ENCODE results near the gene PCID2.
"Not testable (repeated sequence)": the region's sequence is repeated elsewhere in the genome, so short reads cannot be mapped to it uniquely, and the experiment has no call there.

The PCID2 gene

GRCh38 chr13:113208421-113209335 lies at the start of gene PCID2:
TSS of gene PCID2 (minus strand) at chr13:113208669. CDS start at chr13:113208634, 35 bp downstream.
- peak; percentile 65 for DNase-seq

DNA sequence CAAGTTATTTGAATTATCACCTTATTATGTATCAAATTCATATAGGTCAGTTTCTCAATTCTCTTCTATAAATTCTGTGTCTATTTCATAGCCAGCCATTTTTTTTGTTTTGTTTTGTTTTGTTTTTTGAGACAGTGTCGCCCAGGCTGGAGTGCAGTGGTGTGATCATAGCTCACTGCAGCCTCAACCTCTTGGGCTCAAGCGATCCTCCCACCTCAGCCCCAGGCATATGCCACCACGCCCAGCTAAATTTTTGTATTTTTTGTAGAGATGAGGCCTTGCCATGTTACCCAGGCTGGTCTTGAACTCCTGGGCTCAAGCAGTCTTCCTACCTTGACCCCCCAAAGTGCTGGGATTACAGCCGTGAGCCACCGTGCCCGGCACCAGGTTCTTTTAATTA lies 49.4 kb upstream of the PCID2 start:
- not testable (repeated sequence) for DNase-seq

DNA sequence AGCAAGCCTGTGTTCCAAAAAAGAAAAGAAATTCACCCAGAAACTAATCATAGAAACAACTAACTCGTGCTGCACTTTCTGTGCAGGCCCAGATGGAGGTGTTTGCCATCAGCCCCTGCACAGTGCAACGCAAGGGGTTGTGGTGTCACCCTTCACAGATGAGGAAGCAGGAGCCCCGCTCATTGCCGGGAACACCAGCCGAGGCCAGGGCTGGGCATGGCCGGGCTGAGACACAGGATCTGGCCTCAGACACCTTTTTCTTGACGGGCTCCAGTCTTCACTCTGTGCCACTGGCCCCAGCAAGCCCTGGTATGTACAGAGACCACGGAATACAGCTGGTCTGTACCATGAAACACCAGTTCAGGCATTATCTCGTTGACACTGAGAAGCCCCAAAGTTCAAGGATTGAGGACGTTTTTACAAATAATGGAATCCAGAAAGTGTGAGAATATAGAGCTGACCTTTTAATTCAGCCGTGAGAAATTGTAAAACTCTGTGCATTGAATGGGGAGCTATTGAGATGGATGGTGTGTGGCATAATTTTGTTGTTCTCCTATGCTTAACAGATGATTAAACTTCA lies 44.1 kb upstream of the PCID2 start:
- no peak for DNase-seq

GRCh38 chr13:113245849-113246796 lies 37.7 kb upstream of the PCID2 start:
- DNase-seq = no peak

GRCh38 chr13:113243847-113244246 lies 35.4 kb upstream of the PCID2 start:
- no peak for DNase-seq

GRCh38 chr13:113241623-113242022 lies 33.2 kb upstream of the PCID2 start:
- DNase-seq = not testable (repeated sequence)

GRCh38 chr13:113239986-113240385 lies 31.5 kb upstream of the PCID2 start:
- DNase-seq = no peak

GRCh38 chr13:113239357-113239756 lies 30.9 kb upstream of the PCID2 start:
- no peak for DNase-seq

DNA sequence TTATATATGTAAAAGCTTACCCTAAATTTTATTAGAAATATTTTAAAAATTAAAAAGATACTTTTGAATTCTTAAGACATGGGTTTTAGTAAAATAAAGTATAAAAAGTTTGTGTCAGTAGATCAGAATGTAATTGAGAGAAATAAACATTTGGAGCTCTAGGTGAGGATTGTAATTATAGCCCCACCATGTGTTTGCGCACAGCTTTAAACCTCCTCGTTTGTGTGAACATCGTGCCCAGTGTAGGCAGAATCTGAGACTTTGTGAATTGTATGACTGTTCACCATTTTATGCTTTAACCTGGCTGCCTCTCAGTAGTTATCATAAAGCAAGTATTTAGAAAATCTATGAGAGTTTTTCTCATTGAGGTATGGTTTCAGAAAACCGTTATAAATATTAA lies 30.1 kb upstream of the PCID2 start:
- DNase-seq = no peak

DNA sequence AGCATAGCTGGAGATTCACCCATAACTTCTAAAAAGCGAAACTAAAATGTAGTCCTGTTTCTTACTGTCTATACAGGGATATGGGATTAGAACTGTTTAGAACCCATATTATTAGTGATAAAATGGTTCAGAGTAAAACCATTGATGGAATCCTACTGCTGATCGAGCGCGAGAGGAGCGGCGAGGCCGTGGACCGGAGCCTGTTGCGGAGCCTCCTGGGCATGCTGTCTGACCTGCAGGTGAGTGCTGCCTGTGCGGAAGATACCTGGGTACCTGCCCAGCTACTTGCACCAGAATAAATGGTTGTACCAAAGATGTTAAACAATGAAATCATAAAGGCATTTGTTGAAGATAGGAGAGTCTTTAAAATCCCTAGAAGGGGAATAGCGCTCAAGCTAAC lies 24.6 kb upstream of the PCID2 start:
- no peak for DNase-seq

DNA sequence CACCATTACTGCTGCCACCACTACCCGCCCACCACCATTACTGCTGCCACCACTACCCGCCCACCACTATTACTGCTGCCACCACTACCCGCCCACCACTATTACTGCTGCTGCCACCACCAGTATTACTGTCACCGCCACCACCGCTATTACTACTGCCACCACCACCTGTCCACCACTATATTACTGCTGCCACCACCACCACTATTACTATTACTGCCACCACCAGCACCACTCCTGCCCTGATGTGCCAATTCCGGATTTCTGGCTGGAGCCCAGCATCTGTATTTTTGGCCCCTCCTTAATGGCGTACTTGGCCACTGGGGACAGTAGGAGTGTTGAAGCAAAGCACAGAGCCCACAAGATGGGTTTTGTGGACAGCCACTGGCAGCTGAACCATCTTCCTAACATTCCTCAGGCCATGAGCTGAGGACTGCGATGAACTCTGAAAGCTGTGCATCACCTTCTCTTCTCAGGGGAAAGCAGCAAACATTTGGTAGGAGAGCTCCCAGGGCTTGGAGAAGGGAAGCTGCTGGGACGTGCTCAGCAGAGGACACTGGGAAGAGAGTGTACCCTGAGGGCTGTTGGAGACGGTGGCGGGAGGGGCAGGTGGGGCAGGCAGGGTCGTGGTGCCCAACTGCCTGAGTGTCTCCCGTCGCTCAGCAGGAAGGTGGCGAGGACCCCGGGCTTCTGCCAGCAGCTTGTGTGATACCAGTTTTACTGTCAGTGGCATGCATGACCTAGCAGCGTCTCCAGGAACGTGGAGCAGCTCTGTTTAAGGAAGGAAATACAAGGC lies 23.9 kb upstream of the PCID2 start:
- no peak for DNase-seq

DNA sequence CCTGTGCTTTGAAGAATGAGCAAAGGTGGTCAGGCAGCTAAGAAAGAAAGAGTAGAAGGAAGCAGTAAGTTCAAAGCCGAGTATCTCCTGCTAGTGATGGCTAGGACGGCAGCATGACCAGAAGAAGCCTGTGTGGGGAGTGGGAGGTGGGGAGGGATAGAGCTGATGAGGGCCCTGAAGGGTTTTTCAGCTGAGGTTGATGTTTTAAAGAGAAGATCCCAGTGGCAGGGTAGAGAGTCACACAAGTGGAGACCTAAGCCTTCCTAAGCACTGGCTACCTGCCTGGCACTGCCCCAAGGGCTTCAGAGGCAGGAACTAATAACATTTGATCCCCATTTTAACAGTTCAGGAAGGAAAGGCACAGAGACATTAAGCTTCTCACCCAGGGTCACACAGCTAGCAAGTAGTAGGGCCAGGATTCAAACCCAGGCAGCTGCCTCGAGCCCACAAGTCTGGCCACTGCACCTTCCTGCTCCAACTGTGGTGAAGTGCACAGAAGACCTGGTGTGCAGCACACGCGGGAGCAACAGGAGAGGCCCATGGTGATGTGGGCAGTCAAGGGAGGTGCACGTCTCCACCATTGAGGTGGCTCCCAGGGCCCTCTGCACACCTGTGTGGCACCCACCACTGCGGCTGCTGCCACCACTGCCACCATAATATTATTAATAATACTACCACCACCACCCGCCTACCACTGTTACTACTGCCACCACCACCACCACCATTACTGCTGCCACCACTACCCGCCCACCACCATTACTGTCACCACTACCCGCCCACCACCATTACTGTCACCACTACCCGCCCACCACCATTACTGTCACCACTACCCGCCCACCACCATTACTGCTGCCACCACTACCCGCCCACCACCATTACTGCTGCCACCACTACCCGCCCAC lies 23.1 kb upstream of the PCID2 start:
- no peak for DNase-seq

DNA sequence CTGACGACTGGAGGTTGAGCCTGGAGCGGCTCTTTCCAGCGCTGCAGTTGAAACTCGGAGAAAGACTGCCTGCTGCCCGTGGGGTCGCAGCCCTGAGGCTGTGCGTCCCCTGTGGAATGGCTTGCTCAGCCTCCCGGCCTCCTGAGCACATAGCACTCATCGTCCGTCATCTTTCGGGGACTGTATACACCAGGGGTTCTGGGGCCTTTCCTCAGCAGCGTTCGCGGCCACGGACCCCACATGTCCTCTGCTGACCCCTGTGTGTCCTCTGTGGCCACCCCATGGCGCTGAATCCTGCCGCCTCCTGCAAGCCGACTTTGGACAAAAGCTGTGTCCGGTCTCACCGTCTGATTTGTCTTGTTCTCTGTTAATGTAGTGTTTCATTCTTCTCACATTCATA lies 21.3 kb upstream of the PCID2 start:
- DNase-seq = no peak

DNA sequence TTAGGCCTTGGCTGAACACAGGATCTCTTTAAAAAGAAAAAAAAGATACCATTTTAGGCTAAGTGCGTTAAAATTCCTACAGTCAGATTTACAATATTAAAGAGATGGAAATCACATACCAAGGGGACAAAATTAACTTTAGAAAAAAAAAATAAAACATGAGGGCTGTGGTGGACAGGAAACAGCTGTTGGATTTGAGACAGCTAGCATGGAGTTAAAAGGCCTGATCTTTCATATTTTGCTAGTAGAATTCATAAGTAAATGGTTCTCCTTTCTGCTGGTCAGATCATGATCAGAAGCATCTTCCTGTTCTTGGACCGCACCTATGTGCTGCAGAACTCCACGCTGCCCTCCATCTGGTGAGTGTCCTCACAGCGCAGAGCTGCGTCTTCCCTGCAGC lies 20.7 kb upstream of the PCID2 start:
- DNase-seq = no peak

- DNase-seq = no peak
These were observed 18.5 kb upstream of the PCID2 start for GRCh38 chr13:113226873-113227450.

- no peak for DNase-seq
These were observed 17.0 kb upstream of the PCID2 start for GRCh38 chr13:113225515-113225914.

DNA sequence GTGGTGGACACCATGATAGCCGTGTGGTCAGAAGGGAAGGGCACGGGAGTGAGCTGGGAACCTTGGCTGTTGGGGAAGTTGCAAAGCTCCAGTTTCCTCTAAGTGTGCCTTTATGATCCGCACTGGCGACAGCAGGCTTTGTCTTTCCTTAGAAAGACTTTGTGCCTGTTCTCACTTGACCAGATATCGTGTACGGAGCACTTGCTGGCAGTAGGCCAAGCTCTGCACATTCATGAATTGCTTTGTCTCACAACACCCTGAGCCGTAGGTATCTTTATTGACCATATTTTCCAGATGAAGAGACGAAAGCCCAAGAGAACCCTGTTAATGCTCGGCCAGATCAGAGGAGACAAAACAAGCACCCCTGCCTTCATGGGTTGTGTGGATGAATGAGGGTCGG lies 16.0 kb upstream of the PCID2 start:
- DNase-seq = no peak

- DNase-seq = no peak
These were observed 14.6 kb upstream of the PCID2 start for GRCh38 chr13:113223070-113223469.

- DNase-seq = no peak
These were observed 12.4 kb upstream of the PCID2 start for GRCh38 chr13:113220877-113221276.

- DNase-seq = no peak
These were observed 11.7 kb upstream of the PCID2 start for GRCh38 chr13:113220141-113220598.
